Effector memory CD8-positive, alpha-beta T cell (primary cell): Measurements from ENCODE around the gene LRRC8A.
A peak's percentile ranks its signal among the peaks of the same experiment; 100 is the strongest.
"Not testable (repeated sequence)": the region's sequence is repeated elsewhere in the genome, so short reads cannot be mapped to it uniquely, and the experiment has no call there.

ENCODE experiments used
- ATAC-seq: fragments of 150-1000 bp; cut with Tn5 transposase; replicated peaks from 2 replicates; pipeline ENCODE4 v1.10.0; 2021; ENCODE audit warnings: mild to moderate bottlenecking, moderate library complexity
- DNase-seq, 3 experiments: peaks; one replicate each; pipeline ENCODE4 v3.0.0; 2021
- H3K27ac Mint-ChIP-seq, 2 donors: one replicate each; pipeline ENCODE4 v1.8.0; 2022; ENCODE audit warnings: mild to moderate bottlenecking in 2 of 2, mixed read lengths in 2 of 2, moderate library complexity in 2 of 2
- H3K27me3 Mint-ChIP-seq, 2 donors: one replicate each; pipeline ENCODE4 v1.8.0; 2022; ENCODE audit warnings: mixed read lengths in 2 of 2
- H3K36me3 Mint-ChIP-seq: one replicate; pipeline ENCODE4 v1.8.0; 2022; ENCODE audit warnings: mild to moderate bottlenecking, moderate library complexity, mixed read lengths; ENCODE audit not compliant: insufficient read depth
- H3K4me1 Mint-ChIP-seq, 2 donors: one replicate each; pipeline ENCODE4 v1.8.0; 2022; ENCODE audit warnings: low read depth in 2 of 2, mixed read lengths in 2 of 2
- H3K4me3 Mint-ChIP-seq, 2 donors: one replicate each; pipeline ENCODE4 v1.8.0; 2022; ENCODE audit warnings: mild to moderate bottlenecking in 2 of 2, mixed read lengths in 2 of 2, moderate library complexity in 2 of 2
- H3K9me3 Mint-ChIP-seq, 2 donors: one replicate each; pipeline ENCODE4 v1.8.0; 2022; ENCODE audit warnings: mixed read lengths in 2 of 2

Gene LRRC8A

DNA sequence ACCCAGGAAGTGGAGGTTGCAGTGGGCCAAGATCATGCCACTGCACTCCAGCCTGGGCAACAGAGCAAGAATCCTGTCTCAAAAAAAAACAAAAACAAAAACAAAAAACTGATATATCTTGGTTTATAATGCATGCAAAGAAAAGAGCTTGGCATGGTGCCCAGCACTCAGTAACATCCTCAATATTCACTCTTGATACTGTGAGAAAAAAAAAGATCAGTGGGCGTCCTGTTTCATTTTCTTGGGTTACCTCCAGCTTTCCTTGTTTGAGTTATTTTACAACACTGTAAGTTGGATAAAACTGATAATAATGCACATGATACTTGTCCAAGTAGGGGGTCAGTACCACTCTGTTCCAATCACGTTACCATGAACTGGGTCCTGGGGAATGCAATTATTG lies 46.7 kb downstream of the LRRC8A start:
- Mint-ChIP-seq H3K9me3 (no peaks in the 10 kb centered on the region), H3K27ac (no peak overlapping the region), H3K4me1 (peaks cover 5 to 6% of the 10 kb centered on the region in 2 donors), H3K36me3 (peaks cover 3% of the 10 kb centered on the region), H3K27me3 (no peaks in the 10 kb centered on the region), H3K4me3 (no peak overlapping the region)
- ATAC-seq (no peak), DNase-seq (no peak)

DNA sequence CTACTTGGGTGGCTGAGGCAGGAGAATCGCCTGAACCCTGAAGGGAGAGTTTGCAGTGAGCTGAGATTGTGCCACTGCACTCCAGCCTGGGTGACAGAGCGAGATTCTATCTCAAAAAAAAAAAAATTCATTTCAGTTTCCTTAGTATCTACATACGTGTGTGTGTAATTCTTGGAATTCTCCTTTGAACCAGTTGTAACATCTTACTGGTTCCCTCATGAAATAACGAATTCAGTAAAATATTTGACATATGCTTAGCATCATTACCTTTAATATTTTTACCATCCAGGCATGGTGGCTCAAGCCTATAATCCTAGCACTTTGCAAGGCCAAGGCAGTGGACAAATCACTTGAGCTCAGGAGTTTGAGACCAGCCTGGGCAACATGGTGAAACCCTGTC lies 47.6 kb downstream of the LRRC8A start:
- H3K36me3 Mint-ChIP-seq = peaks cover 4% of the 10 kb centered on the region
- H3K27ac Mint-ChIP-seq = no peak overlapping the region
- no peaks in the 10 kb centered on the region for H3K9me3 Mint-ChIP-seq
- peaks cover 5 to 6% of the 10 kb centered on the region in 2 donors for H3K4me1 Mint-ChIP-seq
- DNase-seq = no peak
- H3K27me3 Mint-ChIP-seq = no peaks in the 10 kb centered on the region
- ATAC-seq = no peak
- H3K4me3 Mint-ChIP-seq = no peak overlapping the region

DNA sequence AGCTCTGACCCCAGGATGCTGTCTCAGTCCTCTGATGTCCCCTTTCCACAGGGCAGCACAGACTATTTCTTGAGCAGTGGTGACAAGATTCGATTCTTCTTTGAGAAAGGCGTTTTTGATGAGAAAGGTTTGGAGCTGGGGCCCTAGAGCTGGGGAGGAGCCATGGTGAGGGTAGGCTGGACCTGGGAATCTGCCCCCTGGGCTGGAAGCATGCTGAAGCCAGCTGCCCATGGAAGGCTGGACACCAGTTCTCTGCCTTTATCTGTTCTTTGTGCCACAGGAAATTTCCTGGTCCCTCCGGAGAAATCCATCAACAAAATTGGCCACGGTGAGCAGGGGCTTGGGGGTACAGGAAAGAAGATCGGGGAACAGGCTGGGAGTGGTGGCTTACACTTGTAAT lies 51.8 kb downstream of the LRRC8A start:
- ATAC-seq = no peak
- peaks cover 4% of the 10 kb centered on the region for H3K36me3 Mint-ChIP-seq
- DNase-seq = no peak
- no peaks in the 10 kb centered on the region for H3K27me3 Mint-ChIP-seq
- no peaks in the 10 kb centered on the region for H3K4me1 Mint-ChIP-seq
- no peak overlapping the region for H3K27ac Mint-ChIP-seq
- H3K4me3 Mint-ChIP-seq = no peak overlapping the region
- no peaks in the 10 kb centered on the region for H3K9me3 Mint-ChIP-seq

DNA sequence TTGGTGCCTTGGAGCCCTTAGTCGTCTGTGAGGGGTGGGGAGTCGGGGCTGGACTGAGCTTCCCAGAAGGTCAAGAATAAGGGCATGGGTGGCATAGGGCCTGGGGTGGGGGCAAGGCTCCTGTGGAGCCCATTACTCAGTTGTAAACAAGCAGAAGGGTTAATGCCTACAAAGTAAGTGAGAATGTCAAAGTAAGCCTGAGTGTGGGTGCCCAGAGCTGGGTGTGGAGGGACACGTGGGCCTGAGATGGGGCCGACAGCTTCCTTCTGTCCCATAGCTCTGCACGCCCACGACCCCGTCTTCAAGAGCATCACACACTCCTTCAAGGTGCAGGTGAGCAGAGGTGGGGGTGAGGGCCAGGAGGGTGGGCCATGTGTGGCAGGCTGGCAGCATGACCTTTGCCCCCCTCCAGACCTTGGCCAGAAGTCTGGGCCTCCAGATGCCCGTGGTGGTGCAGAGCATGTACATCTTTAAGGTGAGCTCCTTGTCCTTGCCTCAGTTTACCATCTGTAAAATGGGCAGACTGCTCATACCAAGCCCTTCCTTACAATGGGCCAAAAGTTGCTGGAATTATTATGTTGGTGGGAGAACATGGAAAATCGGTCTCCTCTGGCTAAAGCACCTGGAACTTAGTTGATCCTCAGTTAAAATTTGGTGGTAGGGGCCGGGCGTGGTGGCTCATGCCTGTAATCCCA lies 54.4 kb downstream of the LRRC8A start:
- Mint-ChIP-seq H3K27ac (no peak overlapping the region), H3K4me1 (no peaks in the 10 kb centered on the region), H3K27me3 (no peaks in the 10 kb centered on the region)

DNA sequence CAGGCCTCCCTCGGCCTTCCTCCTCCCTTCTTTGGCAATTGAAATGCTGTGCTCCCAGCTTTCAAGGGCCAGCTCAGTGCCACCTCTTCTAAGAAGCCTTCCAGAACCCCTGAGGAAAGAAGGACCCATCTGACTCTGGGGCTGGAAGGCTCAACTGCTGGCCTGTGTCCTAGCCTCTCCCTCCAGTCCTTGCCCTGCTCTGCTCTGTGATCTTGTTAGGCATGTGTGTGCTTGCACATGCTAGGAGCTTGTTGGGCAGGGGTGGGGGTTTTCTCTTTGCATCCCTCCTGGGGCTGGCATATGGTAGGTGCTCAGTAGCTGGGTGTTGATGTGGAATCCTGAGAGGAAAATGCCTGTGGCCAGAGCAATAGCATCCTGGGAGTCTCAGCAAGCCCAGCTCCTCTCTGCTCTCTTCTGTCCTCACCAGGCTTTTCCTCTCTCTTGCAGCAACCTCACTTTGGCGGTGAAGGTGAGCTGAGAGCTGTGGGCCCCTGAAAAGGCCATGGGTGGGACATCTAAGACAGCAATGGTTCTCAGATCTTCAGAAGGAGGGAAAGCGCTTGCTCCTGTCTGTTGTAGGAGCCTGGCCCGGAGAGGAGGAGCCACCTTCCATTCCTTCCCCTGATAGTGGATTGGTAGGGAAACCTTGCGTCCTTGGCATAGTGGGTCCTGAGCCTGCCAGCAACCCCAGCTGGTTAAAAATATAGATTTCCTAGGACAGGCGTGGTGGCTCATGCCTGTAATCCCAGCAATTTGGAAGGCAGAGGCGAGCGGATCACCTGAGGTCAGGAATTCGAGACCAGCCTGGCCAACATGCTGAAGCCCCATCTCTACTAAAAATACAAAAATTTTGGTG lies 55.6 kb downstream of the LRRC8A start:
- Mint-ChIP-seq H3K4me3 (no peak overlapping the region), H3K27ac (no peak overlapping the region), H3K27me3 (no peaks in the 10 kb centered on the region), H3K4me1 (no peaks in the 10 kb centered on the region), H3K9me3 (no peaks in the 10 kb centered on the region), H3K36me3 (peaks cover 4% of the 10 kb centered on the region)
- DNase-seq (no peak), ATAC-seq (no peak)

More for the DNA sequence above, 54.4 kb downstream of the LRRC8A start:
- ATAC-seq (no peak), DNase-seq (no peak)
- Mint-ChIP-seq H3K36me3 (peaks cover 4% of the 10 kb centered on the region), H3K9me3 (no peaks in the 10 kb centered on the region), H3K4me3 (no peak overlapping the region)

DNA sequence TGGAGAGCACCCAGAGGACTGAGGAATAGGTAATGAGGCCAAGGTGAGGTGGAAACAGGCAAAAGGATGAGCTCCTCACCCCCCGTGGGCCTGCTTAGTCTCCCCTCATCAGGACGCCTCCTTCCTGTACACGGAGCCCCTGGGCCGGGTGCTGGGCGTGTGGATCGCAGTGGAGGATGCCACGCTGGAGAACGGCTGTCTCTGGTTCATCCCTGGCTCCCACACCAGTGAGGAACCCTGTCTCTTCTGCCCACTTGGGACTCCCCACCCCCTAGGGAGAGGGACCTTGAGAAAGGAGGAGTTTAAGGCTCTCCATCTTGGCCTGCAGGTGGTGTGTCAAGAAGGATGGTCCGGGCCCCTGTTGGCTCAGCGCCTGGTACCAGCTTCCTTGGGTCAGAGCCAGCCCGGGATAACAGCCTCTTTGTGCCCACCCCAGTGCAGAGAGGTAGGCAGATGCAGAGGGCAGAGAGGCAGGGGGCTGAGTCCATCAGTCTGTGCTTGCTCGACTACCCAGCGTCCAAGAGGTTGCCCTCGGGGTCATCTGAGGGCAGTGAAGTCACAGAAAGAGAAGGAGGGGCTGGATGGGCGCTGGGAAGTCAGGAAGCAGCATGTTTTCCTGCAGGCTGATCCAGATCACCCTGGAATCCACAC lies 58.5 kb downstream of the LRRC8A start:
- ATAC-seq (no peak), DNase-seq (no peak)
- peaks cover 0 to under 1% of the 10 kb centered on the region in 2 donors for H3K4me1 Mint-ChIP-seq
- no peaks in the 10 kb centered on the region for H3K27me3 Mint-ChIP-seq
- no peak overlapping the region for H3K27ac Mint-ChIP-seq
- H3K9me3 Mint-ChIP-seq = no peaks in the 10 kb centered on the region
- peaks cover 6% of the 10 kb centered on the region for H3K36me3 Mint-ChIP-seq
- H3K4me3 Mint-ChIP-seq = no peak overlapping the region

DNA sequence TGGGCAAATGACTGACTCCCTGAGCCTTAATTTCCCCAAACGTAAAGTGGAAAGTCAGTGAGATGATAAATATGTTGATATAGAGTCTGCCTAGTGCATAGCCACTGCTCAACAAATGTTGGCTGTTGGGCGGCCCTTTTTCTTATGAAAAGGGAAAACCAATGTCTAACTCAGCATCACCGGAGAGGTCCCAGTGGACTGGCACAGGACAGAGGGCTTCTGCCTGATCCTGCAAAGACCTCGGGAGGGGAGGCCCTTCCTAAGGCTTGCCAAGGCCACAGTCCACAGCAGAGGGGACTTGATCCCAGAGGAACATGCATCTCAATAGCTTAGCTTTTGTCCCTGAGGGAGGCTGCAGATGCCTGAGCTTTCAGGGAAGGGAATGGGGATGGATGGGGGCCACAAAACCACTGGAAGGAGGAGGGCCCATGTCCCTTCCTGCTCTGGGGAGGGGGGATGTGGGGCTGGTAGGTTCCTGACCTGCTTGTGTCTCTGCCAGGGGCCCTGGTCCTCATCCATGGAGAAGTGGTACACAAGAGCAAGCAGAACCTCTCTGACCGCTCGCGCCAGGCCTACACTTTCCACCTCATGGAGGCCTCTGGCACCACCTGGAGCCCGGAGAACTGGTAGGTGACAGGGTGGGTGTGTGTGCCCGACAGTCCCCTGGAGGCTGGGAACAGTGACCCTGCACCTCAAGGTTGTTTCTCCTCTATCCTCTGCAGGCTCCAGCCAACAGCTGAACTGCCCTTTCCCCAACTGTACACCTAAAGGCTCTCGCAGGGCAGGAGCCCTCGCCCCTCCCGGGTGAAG lies 59.2 kb downstream of the LRRC8A start:
- Mint-ChIP-seq H3K9me3 (no peaks in the 10 kb centered on the region), H3K27me3 (no peaks in the 10 kb centered on the region), H3K4me3 (no peak overlapping the region), H3K36me3 (peaks cover 6% of the 10 kb centered on the region), H3K27ac (no peak overlapping the region), H3K4me1 (peaks cover 7 to 8% of the 10 kb centered on the region in 2 donors)
- DNase-seq = no peak
- ATAC-seq = no peak

DNA sequence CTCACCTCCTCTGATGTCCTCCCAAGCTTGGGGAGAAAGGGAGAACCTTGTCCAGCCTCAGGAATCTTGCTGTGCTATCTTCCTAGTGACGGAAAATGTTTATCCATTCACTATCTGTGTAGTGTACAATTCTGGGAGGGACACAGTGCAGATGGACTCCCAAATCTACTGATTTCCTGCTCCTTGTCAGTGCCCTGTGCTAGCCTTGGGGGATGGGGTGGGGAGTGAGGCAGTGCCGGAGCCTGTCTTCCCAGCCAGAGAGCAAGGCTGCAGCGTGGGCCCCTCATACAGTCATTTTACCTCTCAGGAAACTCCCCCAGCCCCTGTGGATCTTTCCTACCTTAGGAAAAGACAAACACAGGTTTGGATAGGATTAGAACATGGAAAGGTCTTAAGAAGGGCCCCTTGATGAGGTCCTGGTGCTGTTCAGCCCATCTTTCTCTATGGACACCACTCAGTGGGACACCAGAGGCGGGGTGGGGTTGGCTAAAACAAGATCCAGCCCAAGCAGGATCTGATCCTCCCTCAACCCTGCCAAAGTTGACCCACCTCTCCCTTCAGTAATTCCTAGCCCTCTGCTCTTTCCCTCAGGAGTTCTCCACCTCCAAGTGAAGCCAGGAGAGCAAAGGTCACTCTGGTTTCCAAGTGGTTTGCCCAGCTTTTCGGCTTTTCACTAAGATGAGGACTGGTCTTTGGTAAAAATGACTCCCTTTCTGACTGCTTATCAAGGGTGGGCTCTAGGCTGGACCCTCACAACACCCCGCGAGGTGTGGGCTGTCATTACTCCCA lies 62.1 kb downstream of the LRRC8A start:
- Mint-ChIP-seq H3K4me1 (peaks cover 24 to 30% of the 10 kb centered on the region in 2 donors), H3K27ac (no peak overlapping the region), H3K4me3 (no peak overlapping the region), H3K36me3 (peaks cover 24% of the 10 kb centered on the region), H3K9me3 (no peaks in the 10 kb centered on the region), H3K27me3 (no peaks in the 10 kb centered on the region)
- ATAC-seq = no peak
- no peak for DNase-seq

DNA sequence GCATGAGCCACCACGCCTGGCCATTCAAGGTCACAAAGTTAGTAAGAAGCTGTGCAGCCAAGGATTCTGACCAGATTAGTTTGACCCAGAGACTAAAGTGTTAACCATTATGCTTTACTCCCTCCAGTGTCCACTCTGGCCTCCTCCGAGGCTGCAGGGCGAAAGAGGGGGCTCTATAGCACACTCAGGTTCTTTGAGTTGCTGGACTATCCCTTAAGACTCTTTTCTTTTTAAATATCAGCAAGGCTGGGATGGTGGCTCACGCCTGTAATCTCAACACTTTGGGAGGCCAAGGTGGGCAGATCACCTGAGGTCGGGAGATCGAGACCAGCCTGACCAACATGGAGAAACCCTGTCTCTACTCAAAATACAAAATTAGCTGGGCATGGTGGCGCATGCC lies 63.0 kb downstream of the LRRC8A start:
- H3K4me3 Mint-ChIP-seq, DNase-seq, H3K9me3 Mint-ChIP-seq, H3K27me3 Mint-ChIP-seq, ATAC-seq, H3K27ac Mint-ChIP-seq: not testable (repeated sequence)
- Mint-ChIP-seq H3K36me3 (peaks cover 29% of the 10 kb centered on the region), H3K4me1 (peaks cover 24 to 30% of the 10 kb centered on the region in 2 donors)

DNA sequence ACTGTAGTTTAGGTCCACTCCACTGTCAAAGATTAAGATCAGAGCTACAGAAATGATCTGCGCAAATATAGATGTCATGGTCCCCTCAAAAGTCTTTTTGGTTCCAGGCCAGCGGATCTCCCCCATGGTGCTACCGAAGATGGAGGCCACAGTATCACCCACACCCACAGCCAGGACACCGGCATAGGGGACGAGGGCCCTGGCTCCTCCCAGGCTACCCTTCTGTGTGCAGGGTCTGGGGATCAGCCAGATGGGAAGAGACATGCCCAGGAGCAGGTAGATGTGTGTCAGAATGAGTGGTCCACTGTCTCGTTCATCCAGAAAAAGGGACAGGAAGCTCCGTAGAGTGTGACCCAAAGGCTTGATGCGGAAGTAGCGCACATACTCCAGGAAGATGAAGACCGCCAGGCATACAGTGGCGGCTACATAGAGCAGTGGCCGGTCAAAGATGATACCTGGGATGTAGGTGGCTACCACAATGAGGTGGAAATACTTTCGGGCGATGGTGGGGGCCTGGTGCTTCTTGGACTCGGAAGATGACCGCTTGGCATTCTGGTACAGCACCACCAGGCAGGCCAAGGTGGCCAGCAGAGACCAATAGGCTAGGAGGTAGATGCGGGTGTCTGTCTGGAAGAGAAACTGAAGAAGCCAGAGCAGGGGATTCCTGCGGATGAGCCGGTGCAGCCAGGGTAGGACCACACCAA lies 64.0 kb downstream of the LRRC8A start:
- ATAC-seq (no peak), DNase-seq (no peak)
- Mint-ChIP-seq H3K27ac (peak overlapping the region; percentile 94 to 96), H3K27me3 (no peaks in the 10 kb centered on the region), H3K4me3 (peak overlapping the region; percentile 94), H3K36me3 (peaks cover 35% of the 10 kb centered on the region), H3K9me3 (no peaks in the 10 kb centered on the region), H3K4me1 (peaks cover 24 to 30% of the 10 kb centered on the region in 2 donors)

DNA sequence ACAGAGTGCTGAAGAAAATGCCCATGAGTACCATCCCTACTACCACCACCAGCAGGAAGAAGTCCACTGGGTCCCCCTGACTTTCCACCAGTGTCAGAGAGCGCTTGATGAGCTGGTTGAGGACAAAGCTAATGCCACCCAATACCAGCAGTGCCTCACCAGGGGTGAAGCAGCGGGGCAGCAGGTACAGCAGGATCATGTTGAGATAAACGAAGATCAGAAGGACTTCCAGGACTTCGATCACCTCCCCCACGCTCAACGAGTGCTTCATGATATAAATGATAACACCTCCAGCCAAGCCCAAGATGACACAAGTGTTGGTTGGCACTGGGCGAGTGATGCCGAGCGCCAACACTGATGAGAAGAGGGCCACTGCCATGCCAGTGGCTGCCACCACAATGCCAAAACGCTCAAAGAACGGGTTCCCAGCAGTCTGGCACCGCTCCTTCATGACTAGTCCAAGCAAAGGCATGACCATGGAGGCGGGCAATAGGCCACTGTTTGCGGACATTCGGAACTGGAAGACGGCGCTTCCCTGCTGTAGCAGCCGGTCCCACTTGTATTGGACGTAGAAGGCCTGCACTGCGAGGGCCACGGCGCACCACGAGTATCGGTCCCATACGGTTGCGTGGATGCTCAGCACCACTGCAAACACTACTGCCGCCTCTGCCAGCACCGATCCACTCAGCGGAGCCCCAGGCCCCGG lies 64.8 kb downstream of the LRRC8A start:
- DNase-seq (peak in 2 of 3 experiments; percentile 6 to 14), ATAC-seq (peak; percentile 7)
- no peaks in the 10 kb centered on the region for H3K27me3 Mint-ChIP-seq
- H3K36me3 Mint-ChIP-seq = peaks cover 39% of the 10 kb centered on the region
- peak overlapping the region; percentile 94 to 96 for H3K27ac Mint-ChIP-seq
- no peaks in the 10 kb centered on the region for H3K9me3 Mint-ChIP-seq
- peaks cover 24 to 30% of the 10 kb centered on the region in 2 donors for H3K4me1 Mint-ChIP-seq
- H3K4me3 Mint-ChIP-seq = peak overlapping the region; percentile 94

DNA sequence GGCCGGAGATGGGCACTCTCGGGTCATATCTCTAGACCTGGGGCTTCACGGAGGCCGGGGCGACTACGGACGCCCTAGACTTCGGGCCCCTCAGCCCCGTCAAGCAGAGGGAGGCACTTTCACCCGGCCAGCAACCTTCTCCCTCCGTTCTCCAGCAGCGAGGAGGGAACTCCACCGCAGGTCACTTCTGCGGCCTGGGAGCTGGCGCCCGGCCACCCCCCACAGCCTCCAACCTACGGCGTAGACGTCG lies 65.3 kb downstream of the LRRC8A start:
- no peaks in the 10 kb centered on the region for H3K9me3 Mint-ChIP-seq
- no peaks in the 10 kb centered on the region for H3K27me3 Mint-ChIP-seq
- peak overlapping the region; percentile 94 for H3K4me3 Mint-ChIP-seq
- H3K4me1 Mint-ChIP-seq = peaks cover 24 to 30% of the 10 kb centered on the region in 2 donors
- H3K36me3 Mint-ChIP-seq = peaks cover 43% of the 10 kb centered on the region
- ATAC-seq = no peak
- DNase-seq = no peak
- peak overlapping the region; percentile 94 to 96 for H3K27ac Mint-ChIP-seq
